ENCODE results near the gene HVCN1.
"Not testable (repeated sequence)": the region's sequence is repeated elsewhere in the genome, so short reads cannot be mapped to it uniquely, and the experiment has no call there.

Gene HVCN1

GRCh38 chr12:110616471-110617115, 72.3 kb downstream of the HVCN1 start:
- no peak for DNase-seq (ENCODE audit: low read depth in 2 of 2)

- no peak for DNase-seq (ENCODE audit: low read depth in 2 of 2)
Measured at GRCh38 chr12:110615171-110615570, 73.7 kb downstream of the HVCN1 start.

GRCh38 chr12:110613771-110614684, 74.9 kb downstream of the HVCN1 start, which contains the start of gene TCTN1:
TSS of gene TCTN1 (plus strand) at chr12:110614129. CDS start at chr12:110614183, 54 bp downstream.
- DNase-seq (ENCODE audit: low read depth in 2 of 2), result peak; percentile 97 to 99

- DNase-seq (ENCODE audit: low read depth in 2 of 2), result no peak
Measured at GRCh38 chr12:110613071-110613770, 75.7 kb downstream of the HVCN1 start.

- no peak for DNase-seq (ENCODE audit: low read depth in 2 of 2)
Measured at GRCh38 chr12:110606253-110606611, 82.7 kb downstream of the HVCN1 start.

GRCh38 chr12:110602085-110602814, 86.7 kb downstream of the HVCN1 start:
- DNase-seq (ENCODE audit: low read depth in 2 of 2), result not testable (repeated sequence)

- DNase-seq (ENCODE audit: low read depth in 2 of 2), result no peak
Measured at GRCh38 chr12:110600254-110600653, 88.7 kb downstream of the HVCN1 start.

- DNase-seq (ENCODE audit: low read depth in 2 of 2), result no peak
Measured at GRCh38 chr12:110599334-110599733, 89.6 kb downstream of the HVCN1 start.
